RKO (cell line): ENCODE data around the gene TMEM208.
A peak's percentile ranks its signal among the peaks of the same experiment; 100 is the strongest.

Source experiments
- DNase-seq: peaks from one replicate; pipeline ENCODE4 v3.0.0-alpha.2; 2016; ENCODE audit warnings: low spot score

TMEM208 gene

GRCh38 chr16:67237396-67238277, 10.7 kb downstream of the TMEM208 start:
- no peak for DNase-seq

- no peak for DNase-seq
These were observed 11.3 kb downstream of the TMEM208 start for GRCh38 chr16:67238278-67238575.

GRCh38 chr16:67238806-67239470, 12.0 kb downstream of the TMEM208 start:
- no peak for DNase-seq

GRCh38 chr16:67240506-67240905, 13.6 kb downstream of the TMEM208 start:
- no peak for DNase-seq

- DNase-seq: peak; percentile 17
These were observed 14.3 kb downstream of the TMEM208 start for GRCh38 chr16:67241008-67241900.

GRCh38 chr16:67242138-67242730, 15.3 kb downstream of the TMEM208 start:
- no peak for DNase-seq

- no peak for DNase-seq
These were observed 16.6 kb downstream of the TMEM208 start for GRCh38 chr16:67243481-67243880.

- DNase-seq: peak; percentile 78
These were observed 17.7 kb downstream of the TMEM208 start for GRCh38 chr16:67244387-67245185.

- no peak for DNase-seq
These were observed 18.3 kb downstream of the TMEM208 start for GRCh38 chr16:67245186-67245585.

GRCh38 chr16:67245674-67246080, 18.7 kb downstream of the TMEM208 start:
- peak; percentile 70 for DNase-seq

GRCh38 chr16:67246081-67246755, 19.3 kb downstream of the TMEM208 start:
- DNase-seq: peak; percentile 82

GRCh38 chr16:67246756-67247191, 19.8 kb downstream of the TMEM208 start:
- no peak for DNase-seq

- peak; percentile 97 for DNase-seq
These were observed 20.5 kb downstream of the TMEM208 start, which contains the start of gene FHOD1 for GRCh38 chr16:67247192-67248072. TSS of gene FHOD1 (minus strand) at chr16:67247481. CDS start at chr16:67247410, 71 bp downstream.

GRCh38 chr16:67248073-67248400, 21.1 kb downstream of the TMEM208 start:
- peak; percentile 64 for DNase-seq

- peak; percentile 34 for DNase-seq
These were observed 21.7 kb downstream of the TMEM208 start, which contains the start of gene SLC9A5 for GRCh38 chr16:67248401-67249177. TSS of gene SLC9A5 (plus strand) at chr16:67248979. CDS start at chr16:67249015, 36 bp downstream.

GRCh38 chr16:67249178-67250044, 22.5 kb downstream of the TMEM208 start:
- DNase-seq: no peak

GRCh38 chr16:67250045-67250327, 23.1 kb downstream of the TMEM208 start:
- DNase-seq: no peak
